AG10803 (cell line): ENCODE measurements around the gene TRIM72.

Source experiments
- DNase-seq: peaks from one replicate; pipeline ENCODE4 v3.0.0; 2010; ENCODE audit warnings: low read depth
- H3K4me3 ChIP-seq: 2 replicates; pipeline ENCODE4 v1.5.1; 2011; ENCODE audit warnings: mild to moderate bottlenecking, low read length, control low read depth
- TF ChIP-seq, protein P1 (sequence below): conservative IDR thresholded peaks from 2 replicates; pipeline ENCODE4 v1.5.1; 2011; ENCODE audit warnings: mild to moderate bottlenecking, low read length, control low read depth, inconsistent platforms

TRIM72 gene

GRCh38 chr16:31250782-31251384 lies 37.0 kb downstream of the TRIM72 start:
- TF ChIP-seq, protein P1, sequence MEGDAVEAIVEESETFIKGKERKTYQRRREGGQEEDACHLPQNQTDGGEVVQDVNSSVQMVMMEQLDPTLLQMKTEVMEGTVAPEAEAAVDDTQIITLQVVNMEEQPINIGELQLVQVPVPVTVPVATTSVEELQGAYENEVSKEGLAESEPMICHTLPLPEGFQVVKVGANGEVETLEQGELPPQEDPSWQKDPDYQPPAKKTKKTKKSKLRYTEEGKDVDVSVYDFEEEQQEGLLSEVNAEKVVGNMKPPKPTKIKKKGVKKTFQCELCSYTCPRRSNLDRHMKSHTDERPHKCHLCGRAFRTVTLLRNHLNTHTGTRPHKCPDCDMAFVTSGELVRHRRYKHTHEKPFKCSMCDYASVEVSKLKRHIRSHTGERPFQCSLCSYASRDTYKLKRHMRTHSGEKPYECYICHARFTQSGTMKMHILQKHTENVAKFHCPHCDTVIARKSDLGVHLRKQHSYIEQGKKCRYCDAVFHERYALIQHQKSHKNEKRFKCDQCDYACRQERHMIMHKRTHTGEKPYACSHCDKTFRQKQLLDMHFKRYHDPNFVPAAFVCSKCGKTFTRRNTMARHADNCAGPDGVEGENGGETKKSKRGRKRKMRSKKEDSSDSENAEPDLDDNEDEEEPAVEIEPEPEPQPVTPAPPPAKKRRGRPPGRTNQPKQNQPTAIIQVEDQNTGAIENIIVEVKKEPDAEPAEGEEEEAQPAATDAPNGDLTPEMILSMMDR: no peak
- no peak overlapping the region for H3K4me3 ChIP-seq
- no peak for DNase-seq

DNA sequence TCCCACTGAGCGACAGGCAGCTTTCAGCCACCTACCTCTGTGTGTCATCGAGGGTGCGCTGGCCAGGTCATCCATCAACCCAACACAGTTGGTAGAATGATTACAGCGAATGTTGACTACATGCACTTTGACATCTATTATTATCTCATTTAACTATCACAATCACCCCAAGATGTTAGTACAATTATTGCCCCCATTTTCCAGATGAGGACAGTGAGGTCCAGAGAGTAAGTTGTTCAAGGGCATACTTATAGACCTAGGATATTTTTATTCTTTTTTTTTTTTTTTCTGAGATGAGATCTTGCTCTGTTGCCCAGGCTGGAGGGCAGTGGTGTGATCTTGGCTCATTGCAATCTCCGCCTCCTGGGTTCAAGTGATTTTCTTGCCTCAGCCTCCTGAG lies 37.5 kb downstream of the TRIM72 start:
- no peak for DNase-seq
- TF ChIP-seq, protein P1: no peak
- H3K4me3 ChIP-seq: no peak overlapping the region

DNA sequence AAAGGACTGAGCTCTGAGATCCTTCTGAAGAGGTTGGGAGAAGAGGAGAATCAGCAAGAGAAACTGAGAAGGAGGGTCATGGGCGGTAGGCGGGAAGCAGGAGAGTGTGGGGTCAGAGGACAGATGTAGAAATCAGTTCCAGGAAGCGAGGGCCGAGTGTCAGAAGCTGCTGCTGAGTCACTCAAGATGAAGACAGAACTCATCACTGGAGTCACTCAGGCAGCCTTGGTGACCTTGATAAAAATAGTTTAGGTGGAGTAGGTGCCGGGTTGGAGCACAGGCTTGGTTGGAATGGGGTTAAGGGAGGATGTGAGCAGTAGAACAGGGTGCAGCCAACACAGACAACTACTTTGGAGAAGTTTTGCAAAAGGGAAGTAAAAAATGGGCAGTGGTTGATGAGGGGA lies 39.7 kb downstream of the TRIM72 start:
- TF ChIP-seq, protein P1: no peak
- no peak overlapping the region for H3K4me3 ChIP-seq
- DNase-seq: no peak

- no peak for DNase-seq
- no peak overlapping the region for H3K4me3 ChIP-seq
- TF ChIP-seq, protein P1: no peak
Measured at GRCh38 chr16:31256466-31256865, 42.5 kb downstream of the TRIM72 start.

DNA sequence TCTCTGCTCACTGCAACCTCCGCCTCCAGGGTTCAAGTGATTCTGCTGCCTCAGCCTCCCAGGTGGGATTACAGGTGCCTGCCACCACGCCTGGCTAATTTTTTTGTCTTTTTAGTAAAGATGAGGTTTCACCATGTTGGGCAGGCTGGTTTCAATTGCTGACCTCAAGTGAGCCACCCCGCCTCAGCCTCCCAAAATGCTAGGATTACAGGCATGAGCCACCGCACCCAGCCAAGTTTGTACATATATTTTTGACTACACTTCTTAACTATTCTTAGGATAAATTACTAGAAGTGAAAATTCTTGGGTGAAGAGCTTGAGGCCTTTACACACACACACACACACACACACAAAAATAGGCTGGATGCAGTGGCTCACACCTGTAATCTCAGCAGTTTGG lies 44.4 kb downstream of the TRIM72 start:
- TF ChIP-seq, protein P1: no peak
- DNase-seq: no peak
- H3K4me3 ChIP-seq: no peak overlapping the region

DNA sequence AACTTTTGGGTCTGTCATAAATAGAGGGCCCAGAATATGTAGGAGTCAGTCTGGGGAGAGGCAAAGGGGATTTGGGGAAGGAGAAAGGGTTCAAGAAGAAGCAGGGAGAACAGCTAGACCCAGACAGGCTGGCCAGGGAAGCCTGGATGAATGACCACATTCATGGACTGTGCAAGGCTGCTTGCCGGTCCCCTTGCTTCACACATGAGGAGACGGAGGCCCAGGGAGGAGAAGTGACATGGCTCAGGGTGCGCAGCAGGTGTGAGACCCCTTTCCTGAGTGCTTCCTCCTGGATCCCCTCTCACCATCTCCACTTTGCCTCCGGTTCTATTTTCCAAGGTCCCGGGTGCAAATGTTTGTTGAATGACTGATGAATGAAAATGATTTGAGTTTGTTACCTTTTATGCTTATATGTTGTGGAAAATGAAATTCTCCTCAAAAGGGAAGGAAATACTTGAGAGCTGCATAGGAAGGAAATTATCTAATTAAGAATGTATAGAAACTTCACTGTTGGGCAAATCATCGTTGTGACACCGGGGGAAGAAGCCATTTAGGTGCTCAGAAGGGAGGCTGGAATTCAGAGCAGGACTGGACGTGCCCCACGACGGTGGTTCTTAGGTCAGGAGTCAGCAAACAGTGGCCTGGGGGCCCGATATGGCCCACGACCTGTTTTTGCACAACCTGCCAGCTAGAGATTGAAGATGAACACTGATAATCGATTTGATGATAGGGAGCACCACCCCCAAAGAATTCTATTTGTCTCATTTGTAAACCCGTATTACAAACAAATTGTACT lies 46.4 kb downstream of the TRIM72 start:
- H3K4me3 ChIP-seq: no peak overlapping the region
- no peak for DNase-seq
- TF ChIP-seq, protein P1: no peak

GRCh38 chr16:31262084-31262483 lies 48.2 kb downstream of the TRIM72 start:
- no peak for DNase-seq
- H3K4me3 ChIP-seq: no peak overlapping the region
- TF ChIP-seq, protein P1: no peak
